ENCODE measurements around the gene DOK6.
"Not testable (repeated sequence)": the region's sequence is repeated elsewhere in the genome, so short reads cannot be mapped to it uniquely, and the experiment has no call there.

DOK6 gene

DNA sequence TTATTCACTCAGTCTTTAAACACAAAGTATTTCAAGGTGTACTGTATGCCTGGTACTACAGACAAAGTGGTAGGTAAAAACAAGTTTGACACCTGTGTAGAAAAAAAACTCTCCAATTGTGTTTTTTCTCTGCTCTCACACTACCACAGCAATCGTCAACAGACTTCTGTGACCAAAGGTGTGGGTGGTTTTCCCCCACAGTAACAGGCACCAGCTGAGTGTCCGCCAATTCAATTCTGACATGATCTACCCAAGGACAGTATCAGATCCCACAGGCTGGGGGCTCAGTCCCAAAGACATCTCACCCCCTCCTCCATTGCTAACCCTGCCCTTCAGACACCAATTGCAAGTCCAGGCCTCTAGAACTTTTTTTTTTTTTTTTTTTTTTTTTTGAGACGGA, 475.8 kb downstream of the DOK6 start:
- Histone ChIP-seq H3K27me3 (ENCODE audit: control insufficient read depth in 3 of 3, insufficient read depth in 3 of 3, low read depth in 1 of 3, low read length in 3 of 3) (no peaks in the 10 kb centered on the region), H3K4me1 (ENCODE audit: control insufficient read depth in 2 of 2, insufficient read depth in 1 of 2, low read depth in 1 of 2, low read length in 2 of 2) (peaks cover 3 to 8% of the 10 kb centered on the region in 2 donors), H3K36me3 (replicated peaks in 1 of 2; ENCODE audit: control insufficient read depth in 2 of 2, insufficient read depth in 2 of 2, low read length in 2 of 2) (no peaks in the 10 kb centered on the region), H2BK5ac (ENCODE audit: low read length) (no peak overlapping the region), H3K27ac (replicated peaks; ENCODE audit: low read length) (no peak overlapping the region), H3K9me3 (replicated peaks in 1 of 2; ENCODE audit: control insufficient read depth in 2 of 2, insufficient read depth in 1 of 2, low read depth in 1 of 2, low read length in 2 of 2) (no peaks in the 10 kb centered on the region), H3K23ac (ENCODE audit: low read depth, low read length, poor library complexity) (no peak overlapping the region), H3K4me2 (ENCODE audit: insufficient read depth, low read length, poor library complexity, severe bottlenecking) (no peak overlapping the region), H2BK12ac (ENCODE audit: low read length) (no peak overlapping the region), H3K18ac (ENCODE audit: low read length) (no peak overlapping the region), H4K91ac (ENCODE audit: low read depth, low read length, poor library complexity) (no peak overlapping the region), H2BK15ac (ENCODE audit: low read length) (no peak overlapping the region), H3K14ac (ENCODE audit: low read length) (no peak overlapping the region), H3K9ac (ENCODE audit: low read depth, low read length, poor library complexity) (no peak overlapping the region), H3K4me3 (ENCODE audit: low read length in 2 of 2) (no peak overlapping the region), H3K4ac (ENCODE audit: low read length) (no peak overlapping the region), H2BK120ac (ENCODE audit: low read depth, low read length) (no peak overlapping the region), H4K8ac (ENCODE audit: low read depth, low read length) (no peak overlapping the region), H2AFZ (ENCODE audit: low read length) (no peak overlapping the region), H3K79me1 (ENCODE audit: low read depth, low read length) (no peaks in the 10 kb centered on the region), H2AK5ac (ENCODE audit: low read depth, low read length) (no peak overlapping the region)
- WGBS, 2 donors (ENCODE audit: extremely low coverage in 2 of 2, insufficient read length in 2 of 2, insufficient replicate concordance in 1 of 2) = no CpG with 5 or more reads among the region's 3 CpGs
- DNase-seq (ENCODE audit: low spot score) = no peak

DNA sequence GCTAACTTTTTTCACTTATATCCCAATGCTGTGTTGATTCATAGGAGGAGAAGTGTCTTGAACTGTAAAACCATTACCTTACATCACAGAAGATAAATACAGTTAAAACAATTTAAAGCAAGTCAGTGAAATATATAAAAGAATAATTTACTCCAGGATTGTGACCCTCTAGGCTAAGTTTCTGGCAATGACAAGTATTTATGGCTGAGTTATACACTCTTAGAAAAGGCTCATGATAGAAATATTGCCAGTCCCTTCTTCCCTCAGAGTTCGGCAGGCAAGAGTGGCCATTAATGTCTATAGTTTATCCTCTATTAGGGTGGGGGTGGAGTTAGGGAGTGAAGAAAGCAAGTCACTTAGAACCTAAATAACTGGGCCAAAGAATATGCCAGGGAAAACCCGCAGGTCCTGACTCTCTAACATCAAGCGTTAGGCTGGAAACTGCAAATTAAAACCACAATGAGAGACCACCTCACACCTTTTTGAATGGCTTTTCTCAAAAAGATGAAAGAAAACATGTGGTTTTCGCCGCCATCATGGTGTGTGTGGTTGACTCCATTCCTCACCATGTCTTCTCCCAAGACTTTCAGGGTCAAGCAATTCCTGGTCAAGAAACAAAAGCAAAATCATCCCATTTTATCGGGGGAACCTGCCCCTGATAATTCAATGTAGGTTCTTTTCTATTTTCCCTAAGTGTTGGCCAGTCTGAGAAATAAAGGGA, 477.7 kb downstream of the DOK6 start:
- Histone ChIP-seq H2BK120ac (ENCODE audit: low read depth, low read length) (no peak overlapping the region), H3K4ac (ENCODE audit: low read length) (no peak overlapping the region), H3K9me3 (replicated peaks in 1 of 2; ENCODE audit: control insufficient read depth in 2 of 2, insufficient read depth in 1 of 2, low read depth in 1 of 2, low read length in 2 of 2) (no peaks in the 10 kb centered on the region), H3K9ac (ENCODE audit: low read depth, low read length, poor library complexity) (no peak overlapping the region), H3K18ac (ENCODE audit: low read length) (no peak overlapping the region), H3K4me3 (ENCODE audit: low read length in 2 of 2) (no peak overlapping the region), H4K91ac (ENCODE audit: low read depth, low read length, poor library complexity) (no peak overlapping the region), H3K14ac (ENCODE audit: low read length) (no peak overlapping the region), H2AK5ac (ENCODE audit: low read depth, low read length) (no peak overlapping the region), H2AFZ (ENCODE audit: low read length) (peak overlapping the region; percentile 73), H2BK15ac (ENCODE audit: low read length) (no peak overlapping the region), H3K27me3 (ENCODE audit: control insufficient read depth in 3 of 3, insufficient read depth in 3 of 3, low read depth in 1 of 3, low read length in 3 of 3) (no peaks in the 10 kb centered on the region), H3K4me1 (ENCODE audit: control insufficient read depth in 2 of 2, insufficient read depth in 1 of 2, low read depth in 1 of 2, low read length in 2 of 2) (peaks cover 3 to 8% of the 10 kb centered on the region in 2 donors), H3K27ac (replicated peaks; ENCODE audit: low read length) (no peak overlapping the region), H4K8ac (ENCODE audit: low read depth, low read length) (no peak overlapping the region), H3K4me2 (ENCODE audit: insufficient read depth, low read length, poor library complexity, severe bottlenecking) (no peak overlapping the region), H3K36me3 (replicated peaks in 1 of 2; ENCODE audit: control insufficient read depth in 2 of 2, insufficient read depth in 2 of 2, low read length in 2 of 2) (no peaks in the 10 kb centered on the region), H2BK12ac (ENCODE audit: low read length) (no peak overlapping the region), H2BK5ac (ENCODE audit: low read length) (no peak overlapping the region), H3K23ac (ENCODE audit: low read depth, low read length, poor library complexity) (no peak overlapping the region), H3K79me1 (ENCODE audit: low read depth, low read length) (no peaks in the 10 kb centered on the region)
- DNase-seq (ENCODE audit: low spot score) = no peak
- no CpG with 5 or more reads among the region's 6 CpGs for WGBS, 2 donors (ENCODE audit: extremely low coverage in 2 of 2, insufficient read length in 2 of 2, insufficient replicate concordance in 1 of 2)

DNA sequence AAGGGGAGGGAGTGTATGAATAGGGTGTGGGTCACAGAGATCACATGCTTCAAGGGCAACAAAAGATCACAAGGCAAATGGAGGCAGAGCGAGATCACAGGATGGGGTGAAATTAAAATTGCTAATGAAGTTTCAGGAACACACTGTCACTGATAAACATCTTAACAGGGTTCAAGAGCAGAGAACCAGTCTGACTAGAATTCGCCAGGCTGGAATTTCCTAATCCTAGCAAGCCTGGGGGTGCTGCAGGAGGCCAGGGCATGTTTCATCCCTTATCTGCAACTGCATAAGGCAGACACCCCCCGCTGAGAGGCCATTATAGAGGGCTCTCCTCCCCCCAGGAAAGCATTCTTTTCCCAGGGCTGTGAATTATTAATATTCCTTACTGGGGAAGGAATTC, 478.4 kb downstream of the DOK6 start:
- H3K4me3 ChIP-seq (ENCODE audit: low read length in 2 of 2); H3K27ac ChIP-seq (replicated peaks; ENCODE audit: low read length); H3K9ac ChIP-seq (ENCODE audit: low read depth, low read length, poor library complexity); H4K91ac ChIP-seq (ENCODE audit: low read depth, low read length, poor library complexity); H3K18ac ChIP-seq (ENCODE audit: low read length); H2BK120ac ChIP-seq (ENCODE audit: low read depth, low read length); H3K79me1 ChIP-seq (ENCODE audit: low read depth, low read length); H3K23ac ChIP-seq (ENCODE audit: low read depth, low read length, poor library complexity); H4K8ac ChIP-seq (ENCODE audit: low read depth, low read length); H3K4me1 ChIP-seq (ENCODE audit: control insufficient read depth in 2 of 2, insufficient read depth in 1 of 2, low read depth in 1 of 2, low read length in 2 of 2); H2BK5ac ChIP-seq (ENCODE audit: low read length); H3K27me3 ChIP-seq (ENCODE audit: control insufficient read depth in 3 of 3, insufficient read depth in 3 of 3, low read depth in 1 of 3, low read length in 3 of 3); DNase-seq (ENCODE audit: low spot score); H3K4me2 ChIP-seq (ENCODE audit: insufficient read depth, low read length, poor library complexity, severe bottlenecking); H3K36me3 ChIP-seq (replicated peaks in 1 of 2; ENCODE audit: control insufficient read depth in 2 of 2, insufficient read depth in 2 of 2, low read length in 2 of 2); H2BK12ac ChIP-seq (ENCODE audit: low read length); H2AK5ac ChIP-seq (ENCODE audit: low read depth, low read length); H3K4ac ChIP-seq (ENCODE audit: low read length); H3K14ac ChIP-seq (ENCODE audit: low read length); H2BK15ac ChIP-seq (ENCODE audit: low read length); H3K9me3 ChIP-seq (replicated peaks in 1 of 2; ENCODE audit: control insufficient read depth in 2 of 2, insufficient read depth in 1 of 2, low read depth in 1 of 2, low read length in 2 of 2): not testable (repeated sequence)
- WGBS, 2 donors (ENCODE audit: extremely low coverage in 2 of 2, insufficient read length in 2 of 2, insufficient replicate concordance in 1 of 2) = no CpG with 5 or more reads among the region's 3 CpGs
- H2AFZ ChIP-seq (ENCODE audit: low read length) = peak overlapping the region; percentile 73

DNA sequence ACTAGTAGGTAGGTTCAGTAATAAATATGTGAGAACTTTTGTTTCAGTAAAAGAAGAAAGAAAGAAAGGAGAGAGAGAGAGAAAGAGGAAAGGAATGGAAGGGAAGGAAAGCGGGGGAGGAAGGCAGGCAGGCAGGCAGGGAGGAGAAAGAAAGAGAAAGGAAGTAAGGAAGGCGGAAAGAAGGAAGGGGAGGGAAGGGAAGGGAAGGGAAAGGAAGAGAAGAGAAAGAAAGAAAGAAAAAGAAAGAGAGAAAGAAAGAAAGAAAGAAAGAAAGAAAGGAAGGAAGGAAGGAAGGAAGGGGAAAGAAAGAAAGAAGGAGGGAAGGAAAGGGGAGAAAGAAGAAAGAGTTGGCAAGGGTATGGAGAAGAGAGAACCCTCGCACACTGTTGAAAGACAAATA, 479.4 kb downstream of the DOK6 start:
- Histone ChIP-seq H3K79me1 (ENCODE audit: low read depth, low read length) (no peaks in the 10 kb centered on the region), H3K9ac (ENCODE audit: low read depth, low read length, poor library complexity) (no peak overlapping the region), H4K8ac (ENCODE audit: low read depth, low read length) (no peak overlapping the region), H4K91ac (ENCODE audit: low read depth, low read length, poor library complexity) (no peak overlapping the region), H3K27ac (replicated peaks; ENCODE audit: low read length) (no peak overlapping the region), H3K4me2 (ENCODE audit: insufficient read depth, low read length, poor library complexity, severe bottlenecking) (no peak overlapping the region), H2BK15ac (ENCODE audit: low read length) (no peak overlapping the region), H2AFZ (ENCODE audit: low read length) (peak overlapping the region; percentile 73), H3K27me3 (ENCODE audit: control insufficient read depth in 3 of 3, insufficient read depth in 3 of 3, low read depth in 1 of 3, low read length in 3 of 3) (no peaks in the 10 kb centered on the region), H3K4ac (ENCODE audit: low read length) (no peak overlapping the region), H3K23ac (ENCODE audit: low read depth, low read length, poor library complexity) (no peak overlapping the region), H3K4me3 (ENCODE audit: low read length in 2 of 2) (no peak overlapping the region), H2BK120ac (ENCODE audit: low read depth, low read length) (no peak overlapping the region), H2BK12ac (ENCODE audit: low read length) (no peak overlapping the region), H3K4me1 (ENCODE audit: control insufficient read depth in 2 of 2, insufficient read depth in 1 of 2, low read depth in 1 of 2, low read length in 2 of 2) (peaks cover 2 to 8% of the 10 kb centered on the region in 2 donors), H2BK5ac (ENCODE audit: low read length) (no peak overlapping the region), H3K9me3 (replicated peaks in 1 of 2; ENCODE audit: control insufficient read depth in 2 of 2, insufficient read depth in 1 of 2, low read depth in 1 of 2, low read length in 2 of 2) (no peaks in the 10 kb centered on the region), H3K18ac (ENCODE audit: low read length) (no peak overlapping the region), H2AK5ac (ENCODE audit: low read depth, low read length) (no peak overlapping the region), H3K36me3 (replicated peaks in 1 of 2; ENCODE audit: control insufficient read depth in 2 of 2, insufficient read depth in 2 of 2, low read length in 2 of 2) (no peaks in the 10 kb centered on the region), H3K14ac (ENCODE audit: low read length) (no peak overlapping the region)
- no CpG with 5 or more reads among the region's 3 CpGs for WGBS, 2 donors (ENCODE audit: extremely low coverage in 2 of 2, insufficient read length in 2 of 2, insufficient replicate concordance in 1 of 2)
- no peak for DNase-seq (ENCODE audit: low spot score)
